ENCODE measurements around the gene ZKSCAN5. TPM values are rescaled to one million over a fixed set of nuclear protein-coding genes. Genes with fewer than 3 reads are reported as not detected.
"Not testable (repeated sequence)": the region's sequence is repeated elsewhere in the genome, so short reads cannot be mapped to it uniquely, and the experiment has no call there.

ZKSCAN5 gene
- total RNA-seq, 1 experiment from 2014 or later = 11.9 TPM

- Histone ChIP-seq H4K20me1 (ENCODE audit: insufficient read depth, low read depth, low read length) (peaks cover 5% of the 10 kb centered on the region; the same call in 1 of the 2 replicates), H3K27me3 (ENCODE audit: low read length) (no peaks in the 10 kb centered on the region), H3K9me3 (ENCODE audit: low read length) (no peaks in the 10 kb centered on the region), H3K36me3 (ENCODE audit: insufficient read depth, low read length) (peaks cover 44% of the 10 kb centered on the region), H3K9ac (ENCODE audit: low read length) (no peak overlapping the region), H2AFZ (ENCODE audit: low read length) (no peak overlapping the region), H3K27ac (ENCODE audit: low read length) (no peak overlapping the region), H3K4me3 (ENCODE audit: low read length) (no peak overlapping the region), H3K79me2 (ENCODE audit: low read length) (no peaks in the 10 kb centered on the region; the same call in 1 of the 2 replicates), H3K9me2 (replicated peaks; ENCODE audit: insufficient read depth, low read length) (no peaks in the 10 kb centered on the region), H3K4me2 (ENCODE audit: low read depth, low read length, poor library complexity, severe bottlenecking) (no peak overlapping the region), H3K4me1 (ENCODE audit: low read length) (peaks cover 24% of the 10 kb centered on the region)
- no peak for DNase-seq
Observed at GRCh38 chr7:99573257-99573656, 68.8 kb downstream of the ZKSCAN5 start.

GRCh38 chr7:99576251-99576650 lies 71.8 kb downstream of the ZKSCAN5 start:
- no peaks in the 10 kb centered on the region for H3K9me2 ChIP-seq (replicated peaks; ENCODE audit: insufficient read depth, low read length)
- H3K79me2 ChIP-seq (ENCODE audit: low read length) = no peaks in the 10 kb centered on the region
- H3K9ac ChIP-seq (ENCODE audit: low read length) = no peak overlapping the region
- peaks cover 5% of the 10 kb centered on the region; the same call in 1 of the 2 replicates for H4K20me1 ChIP-seq (ENCODE audit: insufficient read depth, low read depth, low read length)
- peaks cover 24% of the 10 kb centered on the region; the same call in 1 of the 2 replicates for H3K36me3 ChIP-seq (ENCODE audit: insufficient read depth, low read length)
- H3K4me2 ChIP-seq (ENCODE audit: low read depth, low read length, poor library complexity, severe bottlenecking) = no peak overlapping the region
- H2AFZ ChIP-seq (ENCODE audit: low read length) = no peak overlapping the region
- H3K27ac ChIP-seq (ENCODE audit: low read length) = no peak overlapping the region
- no peaks in the 10 kb centered on the region for H3K9me3 ChIP-seq (ENCODE audit: low read length)
- no peaks in the 10 kb centered on the region for H3K27me3 ChIP-seq (ENCODE audit: low read length)
- DNase-seq = no peak
- peaks cover 24% of the 10 kb centered on the region for H3K4me1 ChIP-seq (ENCODE audit: low read length)
- H3K4me3 ChIP-seq (ENCODE audit: low read length) = no peak overlapping the region

- no peaks in the 10 kb centered on the region for H3K9me2 ChIP-seq (replicated peaks; ENCODE audit: insufficient read depth, low read length)
- no peaks in the 10 kb centered on the region for H3K79me2 ChIP-seq (ENCODE audit: low read length)
- H3K9ac ChIP-seq (ENCODE audit: low read length) = no peak overlapping the region
- H3K4me1 ChIP-seq (ENCODE audit: low read length) = peaks cover 24% of the 10 kb centered on the region
- H3K4me3 ChIP-seq (ENCODE audit: low read length) = no peak overlapping the region
- H3K4me2 ChIP-seq (ENCODE audit: low read depth, low read length, poor library complexity, severe bottlenecking) = no peak overlapping the region
- no peaks in the 10 kb centered on the region for H3K9me3 ChIP-seq (ENCODE audit: low read length)
- H3K27me3 ChIP-seq (ENCODE audit: low read length) = no peaks in the 10 kb centered on the region
- no peak overlapping the region for H3K27ac ChIP-seq (ENCODE audit: low read length)
- no peaks in the 10 kb centered on the region for H4K20me1 ChIP-seq (ENCODE audit: insufficient read depth, low read depth, low read length)
- no peaks in the 10 kb centered on the region for H3K36me3 ChIP-seq (ENCODE audit: insufficient read depth, low read length)
- H2AFZ ChIP-seq (ENCODE audit: low read length) = no peak overlapping the region
- no peak for DNase-seq
Observed at GRCh38 chr7:99579281-99579955, 75.0 kb downstream of the ZKSCAN5 start.

- H3K4me1 ChIP-seq (ENCODE audit: low read length) = peaks cover 24% of the 10 kb centered on the region
- no peak overlapping the region for H2AFZ ChIP-seq (ENCODE audit: low read length)
- H3K27ac ChIP-seq (ENCODE audit: low read length) = no peak overlapping the region
- no peak overlapping the region for H3K4me3 ChIP-seq (ENCODE audit: low read length)
- no peaks in the 10 kb centered on the region for H3K27me3 ChIP-seq (ENCODE audit: low read length)
- H3K9me2 ChIP-seq (replicated peaks; ENCODE audit: insufficient read depth, low read length) = no peaks in the 10 kb centered on the region
- H3K9ac ChIP-seq (ENCODE audit: low read length) = no peak overlapping the region
- no peaks in the 10 kb centered on the region for H3K9me3 ChIP-seq (ENCODE audit: low read length)
- no peak for DNase-seq
- no peaks in the 10 kb centered on the region for H3K36me3 ChIP-seq (ENCODE audit: insufficient read depth, low read length)
- H3K79me2 ChIP-seq (ENCODE audit: low read length) = no peaks in the 10 kb centered on the region
- H4K20me1 ChIP-seq (ENCODE audit: insufficient read depth, low read depth, low read length) = no peaks in the 10 kb centered on the region
- H3K4me2 ChIP-seq (ENCODE audit: low read depth, low read length, poor library complexity, severe bottlenecking) = no peak overlapping the region
Observed at GRCh38 chr7:99579956-99580777, 75.7 kb downstream of the ZKSCAN5 start.

- DNase-seq; H3K9ac ChIP-seq (ENCODE audit: low read length); H4K20me1 ChIP-seq (ENCODE audit: insufficient read depth, low read depth, low read length); H3K4me2 ChIP-seq (ENCODE audit: low read depth, low read length, poor library complexity, severe bottlenecking); H3K79me2 ChIP-seq (ENCODE audit: low read length); H3K9me3 ChIP-seq (ENCODE audit: low read length); H3K9me2 ChIP-seq (replicated peaks; ENCODE audit: insufficient read depth, low read length); H3K4me3 ChIP-seq (ENCODE audit: low read length); H2AFZ ChIP-seq (ENCODE audit: low read length); H3K27ac ChIP-seq (ENCODE audit: low read length); H3K36me3 ChIP-seq (ENCODE audit: insufficient read depth, low read length); H3K27me3 ChIP-seq (ENCODE audit: low read length): not testable (repeated sequence)
- H3K4me1 ChIP-seq (ENCODE audit: low read length) = peaks cover 24% of the 10 kb centered on the region
Observed at GRCh38 chr7:99580778-99581332, 76.4 kb downstream of the ZKSCAN5 start.

Other genes with a start within 250 kb of the ZKSCAN5 start
- not detected in 2 replicates for gene MYH16, start 231.8 kb upstream of the ZKSCAN5 start, total RNA-seq (2014; rRNA removed; shearing (Covaris generic); ENCODE audit: low replicate concordance)
- 36.8 and 39.4 TPM in 2 replicates for gene ARPC1A, start 178.8 kb upstream of the ZKSCAN5 start, total RNA-seq (2014; rRNA removed; shearing (Covaris generic); ENCODE audit: low replicate concordance)
- 146 and 305 TPM in 2 replicates for gene ARPC1B, start 129.9 kb upstream of the ZKSCAN5 start, total RNA-seq (2014; rRNA removed; shearing (Covaris generic); ENCODE audit: low replicate concordance)
- 14.2 and 43.0 TPM in 2 replicates for gene PDAP1, start 96.1 kb upstream of the ZKSCAN5 start, total RNA-seq (2014; rRNA removed; shearing (Covaris generic); ENCODE audit: low replicate concordance)
- gene BUD31, start 95.7 kb upstream of the ZKSCAN5 start, total RNA-seq (2014; rRNA removed; shearing (Covaris generic); ENCODE audit: low replicate concordance) = 63.7 and 81.8 TPM in 2 replicates
- 2.5 and 7.6 TPM in 2 replicates for gene PTCD1, start 65.9 kb upstream of the ZKSCAN5 start, total RNA-seq (2014; rRNA removed; shearing (Covaris generic); ENCODE audit: low replicate concordance)
- gene CPSF4, start 65.7 kb upstream of the ZKSCAN5 start, total RNA-seq (2014; rRNA removed; shearing (Covaris generic); ENCODE audit: low replicate concordance) = 48.7 and 63.6 TPM in 2 replicates
- gene ATP5MF, start 38.5 kb upstream of the ZKSCAN5 start, total RNA-seq (2014; rRNA removed; shearing (Covaris generic); ENCODE audit: low replicate concordance) = 653 and 873 TPM in 2 replicates
- 29.0 and 33.0 TPM in 2 replicates for gene ZNF789, start 31.8 kb upstream of the ZKSCAN5 start, total RNA-seq (2014; rRNA removed; shearing (Covaris generic); ENCODE audit: low replicate concordance)
- gene ZNF394, start 4.4 kb upstream of the ZKSCAN5 start, total RNA-seq (2014; rRNA removed; shearing (Covaris generic); ENCODE audit: low replicate concordance) = 40.4 and 40.8 TPM in 2 replicates
- gene FAM200A, start 47.5 kb downstream of the ZKSCAN5 start, total RNA-seq (2014; rRNA removed; shearing (Covaris generic); ENCODE audit: low replicate concordance) = 3.7 and 6.5 TPM in 2 replicates
- gene ZNF655, start 54.0 kb downstream of the ZKSCAN5 start, total RNA-seq (2014; rRNA removed; shearing (Covaris generic); ENCODE audit: low replicate concordance) = 169 TPM in 2 replicates
- 1.6 TPM in 1 of 2 replicates, not detected in the other for gene TMEM225B, start 93.6 kb downstream of the ZKSCAN5 start, total RNA-seq (2014; rRNA removed; shearing (Covaris generic); ENCODE audit: low replicate concordance)
- 12.3 and 22.1 TPM in 2 replicates for gene ZSCAN25, start 112.3 kb downstream of the ZKSCAN5 start, total RNA-seq (2014; rRNA removed; shearing (Covaris generic); ENCODE audit: low replicate concordance)
- not detected in 2 replicates for gene CYP3A5, start 175.3 kb downstream of the ZKSCAN5 start, total RNA-seq (2014; rRNA removed; shearing (Covaris generic); ENCODE audit: low replicate concordance)
- gene CYP3A7, start 230.5 kb downstream of the ZKSCAN5 start, total RNA-seq (2014; rRNA removed; shearing (Covaris generic); ENCODE audit: low replicate concordance) = not detected in 2 replicates